Endothelial cell of umbilical vein (primary cell): ENCODE data around the gene TMEM108. TPM values are rescaled to one million over a fixed set of nuclear protein-coding genes. Genes with fewer than 3 reads are reported as not detected.

Experiments
- BruUV-seq: library from RNA; stranded (reverse); fragments of 400-500 nt; replicated peaks from 2 replicates; lab custom pipeline; 2021; lab: Mats Ljungman, UMichigan
- CTCF ChIA-PET: fragments of 300-600, 350-600 bp; sonication (Branson Sonifier 250); formaldehyde crosslinking; loops from one replicate; lab custom pipeline; 2021; ENCODE audit warnings: antibody characterized with exemption, inconsistent platforms; lab: Charles Lee
- POLR2A ChIA-PET: fragments of 300-600, 350-600 bp; sonication (Branson Sonifier 250); formaldehyde crosslinking; loops from one replicate; lab custom pipeline; 2021; ENCODE audit warnings: antibody characterized with exemption, inconsistent platforms; lab: Charles Lee
- DNase-seq: peaks from one replicate; pipeline ENCODE4 v3.0.0-alpha.2; 2011; ENCODE audit warnings: low read depth, low spot score
- FAIRE-seq: peaks from 2 replicates; lab custom pipeline; 2011; peaks lifted over from hg19 to GRCh38; lab: Jason Lieb, UNC
- H2AFZ ChIP-seq: 2 replicates; pipeline ENCODE4 v1.6.0; 2012; ENCODE audit warnings: low read depth, low read length, control low read depth, inconsistent platforms
- H3K27ac ChIP-seq: 2 replicates; pipeline ENCODE4 v1.5.1; 2011; ENCODE audit warnings: low read depth, mild to moderate bottlenecking, control low read depth, low read length, moderate library complexity; ENCODE audit not compliant: insufficient read depth
- H3K27me3 ChIP-seq, 2 experiments: 2 replicates each; pipeline versions ENCODE4 v1.6.0 to v1.6.1; 2011; ENCODE audit warnings: low read length in 2 of 2, mixed read lengths in 1 of 2; ENCODE audit not compliant: control insufficient read depth in 2 of 2, insufficient read depth in 2 of 2
- H3K36me3 ChIP-seq, 2 experiments: 2 replicates in 1 of 2; 3 replicates in 1 of 2; pipeline ENCODE4 v1.5.1; 2011; ENCODE audit warnings: low read length in 2 of 2, mild to moderate bottlenecking in 1 of 2, moderate library complexity in 1 of 2; ENCODE audit not compliant: control insufficient read depth in 2 of 2, insufficient read depth in 2 of 2; ENCODE audit errors: extremely low read depth in 1 of 2
- H3K4me1 ChIP-seq: 3 replicates; pipeline ENCODE4 v1.5.1; 2011; ENCODE audit warnings: mild to moderate bottlenecking, low read length; ENCODE audit not compliant: control insufficient read depth, insufficient read depth; ENCODE audit errors: extremely low read depth
- H3K4me2 ChIP-seq: 2 replicates; pipeline ENCODE4 v1.6.1; 2011; ENCODE audit warnings: low read length, control low read depth, mixed read lengths; ENCODE audit not compliant: insufficient read depth
- H3K4me3 ChIP-seq, 3 experiments: fragments of 200-600 bp in 1 of 3; sonication (generic), shearing (Covaris generic) in 1 of 3; replicated peaks in 1 of 3; 2 replicates each; pipeline ENCODE4 v1.5.1; 2011 to 2016; ENCODE audit warnings: control low read depth in 3 of 3, low read length in 3 of 3, mild to moderate bottlenecking in 2 of 3, inconsistent platforms in 1 of 3, low read depth in 1 of 3, moderate library complexity in 1 of 3; ENCODE audit not compliant: insufficient read depth in 1 of 3
- H3K79me2 ChIP-seq: 2 replicates; pipeline ENCODE4 v1.6.0; 2012; ENCODE audit warnings: low read length, inconsistent platforms; ENCODE audit not compliant: control insufficient read depth, insufficient read depth
- H3K9ac ChIP-seq: replicated peaks from 2 replicates; pipeline ENCODE3; 2011; ENCODE audit warnings: low read length, control low read depth; ENCODE audit not compliant: insufficient read depth; ENCODE audit errors: extremely low read depth
- H3K9me1 ChIP-seq: replicated peaks from 3 replicates; pipeline ENCODE4 v1.6.0; 2011; ENCODE audit warnings: mild to moderate bottlenecking, low read length; ENCODE audit not compliant: control insufficient read depth, insufficient read depth; ENCODE audit errors: extremely low read depth
- H3K9me3 ChIP-seq: replicated peaks from 2 replicates; pipeline ENCODE4 v1.5.1; 2012; ENCODE audit warnings: low read length, inconsistent platforms; ENCODE audit not compliant: control insufficient read depth, insufficient read depth
- H4K20me1 ChIP-seq: replicated peaks from 2 replicates; pipeline ENCODE3; 2011; ENCODE audit warnings: mild to moderate bottlenecking, low read length; ENCODE audit not compliant: control insufficient read depth, insufficient read depth; ENCODE audit errors: extremely low read depth
- CTCF ChIP-seq, 2 donors: IDR thresholded peaks; 1 replicate in 1 of 2; 2 replicates in 1 of 2; pipeline ENCODE4 v1.5.1; 2011; ENCODE audit warnings: low read length in 2 of 2, mild to moderate bottlenecking in 2 of 2, moderate library complexity in 2 of 2, control low read depth in 1 of 2, inconsistent platforms in 1 of 2, low read depth in 1 of 2; ENCODE audit not compliant: insufficient read depth in 1 of 2; ENCODE audit errors: extremely low read depth in 1 of 2
- EZH2 ChIP-seq: IDR thresholded peaks from 2 replicates; pipeline ENCODE4 v1.6.1; 2012; ENCODE audit warnings: borderline replicate concordance, low read depth, mild to moderate bottlenecking, moderate library complexity, low read length, inconsistent platforms; ENCODE audit not compliant: severe bottlenecking
- FOS ChIP-seq: IDR thresholded peaks from 2 replicates; pipeline ENCODE4 v1.6.1; 2011; ENCODE audit warnings: mild to moderate bottlenecking, low read length, moderate library complexity, borderline replicate concordance; ENCODE audit not compliant: insufficient read depth
- GATA2 ChIP-seq: IDR thresholded peaks from 2 replicates; pipeline ENCODE4 v1.7.0; 2011; ENCODE audit warnings: low read depth, mild to moderate bottlenecking, moderate library complexity, mixed read lengths, low read length; ENCODE audit not compliant: insufficient read length, insufficient read depth
- MAX ChIP-seq: IDR thresholded peaks from 2 replicates; pipeline ENCODE4 v1.6.1; 2011; ENCODE audit not compliant: insufficient read depth, insufficient read length
- MYC ChIP-seq: IDR thresholded peaks from one replicate; pipeline ENCODE4 v1.6.1; 2011; ENCODE audit warnings: mild to moderate bottlenecking, low read depth, low read length
- POLR2A ChIP-seq: IDR thresholded peaks from 2 replicates; pipeline ENCODE4 v1.6.1; 2012; ENCODE audit warnings: low read depth, mild to moderate bottlenecking, control low read depth, low read length
- dilution Hi-C: fragments of 300-500 bp; cut with MboI; formaldehyde crosslinking; loops from one replicate; pipeline ENCODE4 v1.15.0; 2019; ENCODE audit warnings: low sequenced_read_pairs; ENCODE audit not compliant: extremely low pct_ligation_motif_present
- intact Hi-C: fragments of 100-400 bp; cut with micrococcal nuclease; formaldehyde crosslinking; loops from one replicate; pipeline ENCODE4 v1.10.0; 2022
- polyA plus RNA-seq, 4 experiments: library from polyadenylated mRNA; depleted of rRNA in 3 of 4; stranded (reverse) in 3 of 4; unstranded in 1 of 4; fragments of >200 nt; gene quantifications; 2 replicates each; pipeline versions ENCODE4 v1.2.1 to v1.2.3, GENCODE V29; 2011 to 2012; ENCODE audit warnings: missing spikeins in 1 of 4
- total RNA-seq: library from RNA; stranded (reverse); gene quantifications from 2 replicates; pipeline ENCODE4 v1.2.3, GENCODE V29; 2021

TMEM108 gene
- total and polyA plus RNA-seq, 2 donors (not counting 3 experiments of a cell fraction or from before 2014, with no cell fraction given) = 0.40 to 1.1 TPM

- FAIRE-seq (no peak), DNase-seq (no peak)
- no peaks in the 10 kb centered on the region for H3K36me3 ChIP-seq
- no peaks in the 10 kb centered on the region for H3K4me1 ChIP-seq
- no peaks in the 10 kb centered on the region for H3K9me1 ChIP-seq
- H3K9me3 ChIP-seq = no peaks in the 10 kb centered on the region
- ChIA-PET POLR2A (no interaction called here), CTCF (interaction anchor here (0.9 to 1.2 kb wide), 2 partner anchors 19 to 229 kb away, joined by 3 read pairs; no protein-coding TSS in a partner anchor)
- dilution Hi-C loops = no loop called here
- no TSS peak for BruUV-seq
- TF ChIP-seq POLR2A = no peak
- TF ChIP-seq EZH2 = no peak
- TF ChIP-seq MYC = no peak
- no peak for TF ChIP-seq FOS
- H3K79me2 ChIP-seq = no peaks in the 10 kb centered on the region
- no peak overlapping the region for H3K27ac ChIP-seq
- no peaks in the 10 kb centered on the region for H4K20me1 ChIP-seq
- no peaks in the 10 kb centered on the region for H3K27me3 ChIP-seq
- H3K4me3 ChIP-seq = no peak overlapping the region
- no peak overlapping the region for H2AFZ ChIP-seq
- H3K9ac ChIP-seq = no peak overlapping the region
- no peak overlapping the region for H3K4me2 ChIP-seq
- intact Hi-C loops = no loop called here
Observed at GRCh38 chr3:133153382-133153781, 115.2 kb downstream of the TMEM108 start.

- Histone ChIP-seq H3K79me2 (no peaks in the 10 kb centered on the region), H3K4me3 (no peak overlapping the region), H3K9ac (no peak overlapping the region), H4K20me1 (no peaks in the 10 kb centered on the region), H3K9me3 (no peaks in the 10 kb centered on the region), H3K9me1 (no peaks in the 10 kb centered on the region), H3K36me3 (no peaks in the 10 kb centered on the region), H3K4me1 (no peaks in the 10 kb centered on the region), H3K27me3 (no peaks in the 10 kb centered on the region), H2AFZ (no peak overlapping the region), H3K4me2 (no peak overlapping the region), H3K27ac (no peak overlapping the region)
- CTCF ChIA-PET = no interaction called here
- intact Hi-C loops (no loop called here), dilution Hi-C loops (no loop called here)
- FAIRE-seq (no peak), DNase-seq (no peak)
- POLR2A ChIA-PET = no interaction called here
- no peak for TF ChIP-seq GATA2
- TF ChIP-seq MYC = no peak
- TF ChIP-seq MAX = no peak
- TF ChIP-seq CTCF (IDR thresholded peaks at IDR 0.05; ENCODE audit: extremely low read depth in 1 of 2, insufficient read depth in 1 of 2, low read depth in 1 of 2, low read length in 2 of 2) = no peak
- TF ChIP-seq FOS = no peak
- TF ChIP-seq POLR2A = no peak
- TF ChIP-seq EZH2 = no peak
- BruUV-seq = no TSS peak
Observed at GRCh38 chr3:133157716-133158115, 119.5 kb downstream of the TMEM108 start.
